ENCODE results near the gene FAP.

GRCh38 chr2:162149940-162150339, 93.3 kb downstream of the FAP start:
- TF ChIP-seq CTCF (IDR thresholded peaks at IDR 0.05) (no peak), POLR2A (IDR thresholded peaks at IDR 0.05) (no peak)
